AG09309 (cell line): Measurements from ENCODE around the gene EIF4G2.

Source experiments
- DNase-seq: peaks from one replicate; pipeline ENCODE4 v3.0.0-alpha.2; 2010; ENCODE audit warnings: low read depth
- H3K4me3 ChIP-seq: 2 replicates; pipeline ENCODE4 v1.5.1; 2011; ENCODE audit warnings: mild to moderate bottlenecking, low read depth, low read length, moderate library complexity; ENCODE audit not compliant: control insufficient read depth
- CTCF ChIP-seq: IDR thresholded peaks from 2 replicates; pipeline ENCODE4 v1.5.1; 2011; ENCODE audit warnings: mild to moderate bottlenecking, low read depth, low read length, inconsistent platforms; ENCODE audit not compliant: insufficient read depth, control insufficient read depth; ENCODE audit errors: missing control alignments

The EIF4G2 gene

GRCh38 chr11:10803676-10804075 is 5.0 kb downstream of the EIF4G2 start:
- TF ChIP-seq CTCF = no peak

GRCh38 chr11:10800292-10800691 is 8.4 kb downstream of the EIF4G2 start:
- TF ChIP-seq CTCF = no peak
- no peak for DNase-seq
- no peak overlapping the region for H3K4me3 ChIP-seq

More at GRCh38 chr11:10803676-10804075, 5.0 kb downstream of the EIF4G2 start:
- H3K4me3 ChIP-seq = no peak overlapping the region
- DNase-seq = no peak

GRCh38 chr11:10798330-10798928 is 10.3 kb downstream of the EIF4G2 start:
- H3K4me3 ChIP-seq = no peak overlapping the region
- TF ChIP-seq CTCF = no peak
- DNase-seq = no peak

GRCh38 chr11:10797531-10797930 is 11.2 kb downstream of the EIF4G2 start:
- no peak overlapping the region for H3K4me3 ChIP-seq
- DNase-seq = no peak
- TF ChIP-seq CTCF = no peak

- TF ChIP-seq CTCF = no peak
- no peak overlapping the region for H3K4me3 ChIP-seq
- no peak for DNase-seq
Observed at GRCh38 chr11:10797001-10797400, 11.7 kb downstream of the EIF4G2 start.

GRCh38 chr11:10796191-10796590 is 12.5 kb downstream of the EIF4G2 start:
- no peak overlapping the region for H3K4me3 ChIP-seq
- no peak for DNase-seq

More at GRCh38 chr11:10796191-10796590, 12.5 kb downstream of the EIF4G2 start:
- no peak for TF ChIP-seq CTCF
